HEK293 (cell line): Measurements from ENCODE around the gene NF2.

Experiments
- CTCF ChIA-PET: fragments of 350-600 bp; formaldehyde crosslinking; extraction: SDS; loops from one replicate; lab custom pipeline; 2021; ENCODE audit warnings: antibody characterized with exemption; lab: Yijun Ruan, JAX
- POLR2A ChIA-PET: fragments of 300-600 bp; formaldehyde crosslinking; extraction: SDS; loops from one replicate; lab custom pipeline; 2020; ENCODE audit warnings: antibody characterized with exemption, inconsistent platforms; lab: Yijun Ruan, JAX
- H3K27ac ChIP-seq: fragments of 200-500 bp; sonication (Bioruptor generic); 2 replicates; pipeline ENCODE4 v1.5.1; 2014; ENCODE audit warnings: low read depth, low read length, control low read depth, inconsistent platforms; ENCODE audit errors: extremely low read depth
- H3K36me3 ChIP-seq, 2 experiments: fragments of 200-500 bp in 1 of 2; sonication (Bioruptor generic) in 1 of 2; 1 replicate in 1 of 2; 2 replicates in 1 of 2; pipeline ENCODE4 v1.5.1; 2014 to 2017; ENCODE audit warnings: inconsistent platforms in 2 of 2, low read length in 2 of 2; ENCODE audit not compliant: control insufficient read depth in 2 of 2, insufficient read depth in 1 of 2
- H3K4me1 ChIP-seq: fragments of 200-500 bp; sonication (Bioruptor generic); 2 replicates; pipeline ENCODE4 v1.5.1; 2014; ENCODE audit warnings: mild to moderate bottlenecking, low read length, inconsistent platforms; ENCODE audit not compliant: control insufficient read depth, insufficient read depth
- H3K4me3 ChIP-seq: 2 replicates; pipeline ENCODE4 v1.5.1; 2011; ENCODE audit warnings: low read depth, mild to moderate bottlenecking, control low read depth, low read length, moderate library complexity
- H3K9me3 ChIP-seq: fragments of 200-500 bp; sonication (Bioruptor generic); 2 replicates; pipeline ENCODE4 v1.5.1; 2014; ENCODE audit warnings: low read depth, low read length, inconsistent platforms; ENCODE audit not compliant: control insufficient read depth, insufficient read depth
- BCL11B ChIP-seq: fragments of 450-650 bp; formaldehyde crosslinking; IDR thresholded peaks from 2 replicates; pipeline ENCODE4 v1.5.1; 2016; ENCODE audit warnings: low read depth, missing biosample characterization, missing genetic modification characterization
- GLIS1 ChIP-seq: fragments of 450-650 bp; formaldehyde crosslinking; IDR thresholded peaks from 2 replicates; pipeline ENCODE4 v1.5.1; 2016; ENCODE audit warnings: missing biosample characterization, missing genetic modification characterization
- KLF1 ChIP-seq: fragments of 450-650 bp; formaldehyde crosslinking; IDR thresholded peaks from 2 replicates; pipeline ENCODE4 v1.5.1; 2016; ENCODE audit warnings: missing biosample characterization, missing genetic modification characterization
- KLF8 ChIP-seq: fragments of 450-650 bp; formaldehyde crosslinking; IDR thresholded peaks from 2 replicates; pipeline ENCODE4 v1.5.1; 2016; ENCODE audit warnings: missing biosample characterization, missing genetic modification characterization
- KLF9 ChIP-seq: fragments of 450-650 bp; formaldehyde crosslinking; IDR thresholded peaks from 2 replicates; pipeline ENCODE4 v1.5.1; 2016; ENCODE audit warnings: missing biosample characterization, missing genetic modification characterization, low read depth
- PATZ1 ChIP-seq: fragments of 450-650 bp; formaldehyde crosslinking; IDR thresholded peaks from 2 replicates; pipeline ENCODE4 v1.5.1; 2016; ENCODE audit warnings: missing biosample characterization, missing genetic modification characterization
- PRDM1 ChIP-seq: fragments of 450-650 bp; formaldehyde crosslinking; IDR thresholded peaks from 2 replicates; pipeline ENCODE4; 2016; ENCODE audit warnings: missing biosample characterization, missing genetic modification characterization
- SCRT2 ChIP-seq: fragments of 450-650 bp; formaldehyde crosslinking; IDR thresholded peaks from 2 replicates; pipeline ENCODE4 v1.5.1; 2016; ENCODE audit warnings: missing biosample characterization, missing genetic modification characterization
- TRIM28 ChIP-seq: IDR thresholded peaks from 2 replicates; pipeline ENCODE4 v1.6.1; 2011; ENCODE audit warnings: low read length, control low read depth, borderline replicate concordance
- ZBTB17 ChIP-seq: fragments of 450-650 bp; formaldehyde crosslinking; IDR thresholded peaks from 2 replicates; pipeline ENCODE4 v1.5.1; 2016; ENCODE audit warnings: missing biosample characterization, missing genetic modification characterization
- ZBTB44 ChIP-seq: fragments of 450-650 bp; IDR thresholded peaks from 2 replicates; pipeline ENCODE4 v1.5.1; 2018; ENCODE audit warnings: missing biosample characterization, mild to moderate bottlenecking, missing genetic modification characterization
- ZBTB6 ChIP-seq: fragments of 450-650 bp; formaldehyde crosslinking; IDR thresholded peaks from 2 replicates; pipeline ENCODE4 v1.5.1; 2017; ENCODE audit warnings: missing biosample characterization, missing genetic modification characterization
- ZEB2 ChIP-seq: fragments of 450-650 bp; formaldehyde crosslinking; IDR thresholded peaks from 2 replicates; pipeline ENCODE4 v1.5.1; 2016; ENCODE audit warnings: missing biosample characterization, missing genetic modification characterization
- ZFP69B ChIP-seq: fragments of 450-650 bp; formaldehyde crosslinking; IDR thresholded peaks from 2 replicates; pipeline ENCODE4 v1.5.1; 2016; ENCODE audit warnings: missing biosample characterization, missing genetic modification characterization
- ZNF10 ChIP-seq: fragments of 450-650 bp; formaldehyde crosslinking; IDR thresholded peaks from 2 replicates; pipeline ENCODE4 v1.5.1; 2017; ENCODE audit warnings: missing biosample characterization, missing genetic modification characterization
- ZNF248 ChIP-seq: fragments of 450-650 bp; formaldehyde crosslinking; IDR thresholded peaks from 2 replicates; pipeline ENCODE4 v1.5.1; 2017; ENCODE audit warnings: missing biosample characterization, missing genetic modification characterization
- ZNF266 ChIP-seq: fragments of 450-650 bp; formaldehyde crosslinking; IDR thresholded peaks from 2 replicates; pipeline ENCODE4 v1.5.1; 2016; ENCODE audit warnings: missing biosample characterization, missing genetic modification characterization, low read depth
- ZNF302 ChIP-seq: fragments of 450-650 bp; formaldehyde crosslinking; IDR thresholded peaks from 2 replicates; pipeline ENCODE4 v1.5.1; 2016; ENCODE audit warnings: missing biosample characterization, missing genetic modification characterization, low read depth
- ZNF354C ChIP-seq: fragments of 450-650 bp; formaldehyde crosslinking; IDR thresholded peaks from 2 replicates; pipeline ENCODE4 v1.5.1; 2016; ENCODE audit warnings: missing biosample characterization, missing genetic modification characterization, low read depth, borderline replicate concordance
- ZNF366 ChIP-seq: fragments of 450-650 bp; formaldehyde crosslinking; conservative IDR thresholded peaks from 2 replicates; pipeline ENCODE4 v1.5.1; 2016; ENCODE audit warnings: missing biosample characterization, missing genetic modification characterization
- ZNF37A ChIP-seq: fragments of 450-650 bp; IDR thresholded peaks from 2 replicates; pipeline ENCODE4 v1.5.1; 2018; ENCODE audit warnings: missing biosample characterization, missing genetic modification characterization
- ZNF404 ChIP-seq: fragments of 450-650 bp; formaldehyde crosslinking; IDR thresholded peaks from 2 replicates; pipeline ENCODE4 v1.5.1; 2017; ENCODE audit warnings: missing biosample characterization, missing genetic modification characterization
- ZNF510 ChIP-seq: fragments of 450-650 bp; formaldehyde crosslinking; IDR thresholded peaks from 2 replicates; pipeline ENCODE4 v1.5.1; 2018; ENCODE audit warnings: mild to moderate bottlenecking, missing genetic modification characterization, missing biosample characterization; ENCODE audit not compliant: insufficient replicate concordance
- ZNF558 ChIP-seq: fragments of 450-650 bp; formaldehyde crosslinking; IDR thresholded peaks from 2 replicates; pipeline ENCODE4 v1.5.1; 2016; ENCODE audit warnings: missing biosample characterization, missing genetic modification characterization
- ZNF623 ChIP-seq: fragments of 450-650 bp; formaldehyde crosslinking; IDR thresholded peaks from 2 replicates; pipeline ENCODE4 v1.5.1; 2016; ENCODE audit warnings: missing biosample characterization, missing genetic modification characterization
- ZNF658 ChIP-seq: fragments of 450-650 bp; formaldehyde crosslinking; IDR thresholded peaks from 2 replicates; pipeline ENCODE4; 2016; ENCODE audit warnings: missing biosample characterization, missing genetic modification characterization
- ZNF701 ChIP-seq: fragments of 450-650 bp; formaldehyde crosslinking; IDR thresholded peaks from 2 replicates; pipeline ENCODE4 v1.5.1; 2016; ENCODE audit warnings: missing biosample characterization, missing genetic modification characterization
- ZSCAN23 ChIP-seq: fragments of 450-650 bp; formaldehyde crosslinking; IDR thresholded peaks from 2 replicates; pipeline ENCODE4 v1.5.1; 2016; ENCODE audit warnings: missing biosample characterization, missing genetic modification characterization
- ZXDB ChIP-seq: fragments of 450-650 bp; formaldehyde crosslinking; IDR thresholded peaks from 2 replicates; pipeline ENCODE4 v1.5.1; 2016; ENCODE audit warnings: missing biosample characterization, missing genetic modification characterization

The NF2 gene

GRCh38 chr22:29683536-29683935, 80.1 kb downstream of the NF2 start:
- peaks cover 25 to 90% of the 10 kb centered on the region in 2 experiments; a peak in 2 of 3 replicates for H3K36me3 ChIP-seq
- CTCF ChIA-PET, result interaction anchor here (0.6 to 0.8 kb wide), 3 partner anchors 322 to 582 kb away, joined by 3 to 5 read pairs (median 3); no protein-coding TSS in a partner anchor
- H3K4me3 ChIP-seq, result no peak overlapping the region
- TF ChIP-seq SCRT2 (tag by site-specific recombination), result no peak
- TF ChIP-seq ZNF302 (tag by site-specific recombination), result no peak
- no peak for TF ChIP-seq PATZ1 (tag by site-specific recombination)
- no peak for TF ChIP-seq ZNF623
- no peak for TF ChIP-seq ZNF37A (tag by site-specific recombination)
- no peak for TF ChIP-seq TRIM28
- no peak for TF ChIP-seq KLF8
- no peak for TF ChIP-seq ZBTB6 (tag by site-specific recombination)
- TF ChIP-seq ZNF366 (tag by site-specific recombination), result no peak
- TF ChIP-seq ZXDB, result no peak
- no peak for TF ChIP-seq ZNF248 (tag by site-specific recombination)
- no peak for TF ChIP-seq KLF9 (tag by site-specific recombination)
- no peak for TF ChIP-seq ZNF404
- TF ChIP-seq ZNF510 (tag by site-specific recombination), result no peak
- no peak for TF ChIP-seq ZNF701 (tag by site-specific recombination)
- no peak for TF ChIP-seq KLF1 (tag by site-specific recombination)
- no peak for TF ChIP-seq ZEB2 (tag by site-specific recombination)
- TF ChIP-seq, all 188 proteins: peak for 0
- Histone ChIP-seq H3K4me1 (no peaks in the 10 kb centered on the region), H3K9me3 (no peaks in the 10 kb centered on the region), H3K27ac (no peak overlapping the region)
- POLR2A ChIA-PET, result no interaction called here

GRCh38 chr22:29684244-29684643, 80.8 kb downstream of the NF2 start:
- peaks cover 2% of the 10 kb centered on the region; the same call in 1 of the 2 replicates for H3K4me1 ChIP-seq

GRCh38 chr22:29689206-29689879, 85.9 kb downstream of the NF2 start:
- ChIA-PET POLR2A (interaction anchor here (0.6 to 1.7 kb wide), 2 partner anchors 13 to 544 kb away, joined by 3 to 7 read pairs; no protein-coding TSS in a partner anchor), CTCF (interaction anchor here (0.5 to 4.0 kb wide), 39 partner anchors 10 to 598 kb away, joined by 3 to 43 read pairs (median 4); no protein-coding TSS in a partner anchor)
- no peaks in the 10 kb centered on the region for H3K9me3 ChIP-seq
- TF ChIP-seq ZBTB17 (tag by site-specific recombination) (0 out of 2 replicates have a peak, but pooled peaks have one; percentile 13), ZNF658 (tag by site-specific recombination) (no peak), PRDM1 (tag by site-specific recombination) (peak; percentile 32; the same call in 1 of the 2 replicates), GLIS1 (no peak; the same call in 1 of the 2 replicates), ZBTB44 (tag by site-specific recombination) (peak; percentile 25; the same call in 1 of the 2 replicates)
- no peak overlapping the region for H3K27ac ChIP-seq
- H3K4me3 ChIP-seq, result no peak overlapping the region
- peaks cover 6 to 73% of the 10 kb centered on the region in 2 experiments; a peak in 2 of 3 replicates for H3K36me3 ChIP-seq
- H3K4me1 ChIP-seq, result peaks cover 4% of the 10 kb centered on the region; the same call in 1 of the 2 replicates

More at GRCh38 chr22:29684244-29684643, 80.8 kb downstream of the NF2 start:
- H3K36me3 ChIP-seq, result peaks cover 18 to 83% of the 10 kb centered on the region in 2 experiments; a peak in 2 of 3 replicates
- CTCF ChIA-PET, result interaction anchor here (0.6 to 0.9 kb wide), 4 partner anchors 321 to 581 kb away, joined by 3 to 5 read pairs (median 3); no protein-coding TSS in a partner anchor
- no peaks in the 10 kb centered on the region for H3K9me3 ChIP-seq
- POLR2A ChIA-PET, result no interaction called here
- H3K4me3 ChIP-seq, result no peak overlapping the region
- TF ChIP-seq ZNF354C (tag by site-specific recombination), result no peak
- TF ChIP-seq BCL11B (tag by site-specific recombination), result no peak
- TF ChIP-seq ZFP69B (tag by site-specific recombination), result no peak
- no peak for TF ChIP-seq ZNF266 (tag by site-specific recombination)
- no peak for TF ChIP-seq ZNF558 (tag by site-specific recombination)
- TF ChIP-seq ZNF10, result no peak
- TF ChIP-seq ZSCAN23 (tag by site-specific recombination), result no peak
- TF ChIP-seq, all 188 proteins: peak for 0
- H3K27ac ChIP-seq, result no peak overlapping the region
